ENCODE measurements around the gene SIGLEC11.
"Not testable (repeated sequence)": the region's sequence is repeated elsewhere in the genome, so short reads cannot be mapped to it uniquely, and the experiment has no call there.

SIGLEC11 gene

DNA sequence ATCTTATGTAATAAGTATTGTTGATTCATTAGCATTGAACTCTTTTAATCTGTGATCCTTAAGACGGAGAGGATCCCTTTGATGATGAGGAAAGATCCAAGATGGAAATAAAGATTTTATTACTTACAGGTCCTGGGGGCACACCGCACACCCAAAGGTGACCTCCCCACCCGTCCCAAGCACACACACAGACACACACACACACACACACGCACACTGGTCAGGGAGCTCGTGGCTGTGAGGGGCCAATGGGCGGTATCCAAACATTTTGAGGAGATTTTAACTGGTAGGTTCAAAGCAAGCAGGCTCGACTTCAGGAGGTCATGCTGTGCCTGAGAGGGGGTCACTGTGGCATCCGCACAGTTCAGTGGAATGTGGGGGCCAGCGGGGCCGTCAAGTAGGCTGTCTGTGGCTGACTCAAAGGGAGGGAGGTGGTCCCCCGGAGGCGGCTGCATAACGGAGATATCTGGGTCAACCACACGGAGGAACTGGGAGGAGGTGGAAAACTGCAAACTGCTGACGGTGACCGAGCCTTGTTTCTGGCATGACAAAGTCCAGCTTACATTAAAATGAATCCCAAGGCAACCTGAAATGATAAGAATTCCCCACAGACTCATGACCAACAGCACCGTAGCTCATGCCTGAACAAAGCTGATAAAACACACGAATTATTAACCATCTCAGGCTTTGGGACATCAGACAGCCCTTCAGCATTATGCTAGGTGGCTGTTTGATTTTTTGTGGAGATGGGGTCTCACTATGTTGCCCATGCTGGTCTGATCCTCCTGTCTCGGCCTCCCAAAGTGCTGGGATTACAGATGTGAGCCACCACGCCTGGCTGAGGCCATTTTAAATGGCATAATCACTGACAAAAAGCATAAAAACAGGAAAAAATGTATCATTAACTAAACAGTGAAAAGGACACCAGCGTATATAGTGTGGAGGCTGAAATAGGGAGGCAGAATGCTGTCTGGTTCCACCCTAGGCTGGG, 20.9 kb upstream of the SIGLEC11 start:
- FAIRE-seq, result no peak

DNA sequence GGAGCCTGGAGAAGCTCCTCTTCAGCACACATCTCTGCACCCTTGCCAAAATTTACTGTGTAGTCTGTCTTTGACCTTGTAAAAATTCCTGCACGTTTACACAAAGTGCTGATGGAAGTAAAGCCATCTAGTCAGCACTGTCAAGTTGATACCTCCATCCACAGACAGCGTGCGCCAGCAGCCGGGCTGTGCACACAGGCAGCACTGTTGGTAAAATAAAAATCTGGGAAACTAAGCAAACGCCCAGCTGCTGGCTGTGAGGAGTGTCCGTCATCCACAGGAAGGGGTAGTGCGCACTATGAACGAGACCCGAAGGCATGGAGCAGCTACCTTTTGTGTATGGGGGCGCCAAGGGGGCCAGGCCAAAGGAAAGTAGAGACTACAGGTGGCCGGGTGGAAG, 17.4 kb upstream of the SIGLEC11 start:
- no peak for FAIRE-seq

DNA sequence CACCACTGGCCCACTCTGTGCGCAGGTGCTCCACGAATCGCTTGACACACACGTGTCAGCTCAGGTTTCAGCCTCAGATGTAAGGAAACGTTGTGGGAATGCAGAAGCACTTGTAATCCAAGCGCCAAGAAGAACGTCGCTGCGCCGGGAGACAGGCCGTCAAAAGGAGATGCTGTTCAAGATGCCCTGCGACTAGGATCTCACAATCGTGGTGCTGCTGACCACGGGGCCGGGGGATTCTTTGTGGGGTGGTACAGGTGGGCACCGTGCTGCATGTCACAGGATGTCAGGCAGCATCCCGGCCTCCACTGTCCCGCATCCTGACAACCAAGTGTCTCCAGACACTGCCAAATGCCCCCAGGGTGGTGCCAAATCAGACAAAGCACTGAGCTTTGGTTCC, 16.9 kb upstream of the SIGLEC11 start:
- no peak for FAIRE-seq

DNA sequence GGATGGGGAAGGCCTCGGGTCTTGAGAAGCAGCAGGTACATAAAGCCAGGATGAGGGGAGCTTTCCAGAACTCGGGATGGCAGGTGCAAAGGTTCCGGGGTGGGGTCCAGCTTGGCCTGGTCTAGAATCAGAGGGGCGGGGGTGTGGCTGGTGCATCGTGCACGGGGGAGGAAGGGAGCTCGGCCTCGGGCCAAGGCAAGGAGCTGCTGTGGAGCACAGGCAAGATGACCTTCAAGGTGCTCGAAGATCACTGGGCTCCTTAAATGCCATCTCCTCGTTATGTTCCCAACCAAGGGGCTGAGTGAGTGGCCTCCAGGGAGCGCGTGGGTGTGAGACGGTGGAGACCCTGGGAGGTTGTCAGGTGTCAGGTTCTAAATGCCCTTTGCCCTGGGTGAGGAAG, 16.1 kb upstream of the SIGLEC11 start:
- FAIRE-seq, result no peak

DNA sequence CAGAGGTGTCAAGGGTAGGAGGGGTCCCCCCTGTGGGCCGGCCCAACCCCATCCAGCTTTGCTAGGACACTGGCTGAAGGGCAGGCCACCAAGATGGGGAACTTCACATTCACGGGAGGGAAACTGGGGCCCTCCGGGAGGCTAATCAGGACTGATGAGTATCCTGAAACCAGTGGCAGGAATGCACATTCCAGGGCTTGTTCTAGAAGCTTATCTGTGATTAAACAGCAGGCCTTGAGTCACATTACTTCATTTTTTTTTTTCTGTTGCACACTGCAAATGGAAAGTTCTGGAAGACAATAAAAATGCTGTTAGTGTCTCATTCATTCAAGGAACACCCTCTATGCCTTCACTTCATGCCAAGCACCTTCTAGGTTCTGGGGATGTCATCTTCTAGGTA, 15.5 kb upstream of the SIGLEC11 start:
- FAIRE-seq, result no peak

DNA sequence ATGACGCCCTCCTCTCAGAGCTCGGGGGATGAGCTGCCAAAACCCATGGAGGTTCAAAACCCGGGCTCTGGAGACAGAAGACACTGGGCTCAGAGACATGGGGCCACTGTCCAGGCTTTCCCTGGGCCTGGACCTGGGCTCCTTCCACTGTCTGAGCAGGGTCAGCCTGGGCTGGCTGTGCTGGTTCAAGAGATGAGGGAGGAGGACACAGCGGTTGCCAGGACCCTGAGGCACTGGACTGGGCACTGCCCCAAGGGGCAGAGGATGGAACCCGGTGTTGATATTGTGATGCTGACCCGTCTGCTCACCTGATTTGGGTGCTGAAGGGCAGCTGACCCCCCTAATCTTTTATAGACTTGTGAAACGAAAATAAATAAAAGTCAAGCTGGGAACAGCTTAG, 14.1 kb upstream of the SIGLEC11 start:
- FAIRE-seq, result no peak

DNA sequence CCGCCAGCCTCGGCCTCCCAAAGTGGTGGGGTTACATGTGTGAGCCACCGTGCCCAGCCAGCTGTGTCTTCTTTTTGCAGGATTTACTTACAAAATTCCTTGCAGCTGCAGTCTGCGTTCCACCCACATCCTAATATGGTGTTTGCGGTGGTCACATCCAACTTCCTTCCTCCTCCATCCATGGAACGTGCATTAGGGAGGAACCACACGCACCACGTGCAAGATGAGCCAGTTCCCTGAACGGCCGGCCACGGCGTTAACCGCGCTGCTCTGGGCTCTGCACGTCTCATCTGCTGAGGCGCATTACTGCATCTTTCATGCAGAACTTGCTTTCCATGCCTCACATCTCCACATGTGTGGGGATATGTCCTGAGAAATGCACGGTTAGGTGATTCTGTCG, 13.0 kb upstream of the SIGLEC11 start:
- FAIRE-seq, result no peak

DNA sequence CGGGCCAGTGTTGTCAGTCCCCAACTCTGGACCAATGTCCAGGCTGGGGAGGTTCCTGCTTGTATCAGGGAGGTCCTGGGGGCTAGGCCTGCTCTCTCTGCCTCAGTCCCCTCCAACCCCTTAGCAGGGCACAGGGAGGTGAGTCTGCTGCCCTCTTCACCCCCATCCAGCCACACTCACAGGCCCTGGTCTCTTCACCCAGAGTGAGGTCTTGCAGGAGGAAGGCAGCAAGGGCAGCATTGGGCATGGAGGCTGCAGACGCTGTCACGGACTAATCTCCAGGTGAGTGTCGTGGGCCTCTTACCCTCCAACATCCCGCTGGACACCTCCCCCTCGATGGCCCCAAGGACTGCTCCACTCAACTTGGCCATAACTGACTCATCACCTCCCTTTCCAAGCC, 11.9 kb upstream of the SIGLEC11 start:
- FAIRE-seq, result no peak

DNA sequence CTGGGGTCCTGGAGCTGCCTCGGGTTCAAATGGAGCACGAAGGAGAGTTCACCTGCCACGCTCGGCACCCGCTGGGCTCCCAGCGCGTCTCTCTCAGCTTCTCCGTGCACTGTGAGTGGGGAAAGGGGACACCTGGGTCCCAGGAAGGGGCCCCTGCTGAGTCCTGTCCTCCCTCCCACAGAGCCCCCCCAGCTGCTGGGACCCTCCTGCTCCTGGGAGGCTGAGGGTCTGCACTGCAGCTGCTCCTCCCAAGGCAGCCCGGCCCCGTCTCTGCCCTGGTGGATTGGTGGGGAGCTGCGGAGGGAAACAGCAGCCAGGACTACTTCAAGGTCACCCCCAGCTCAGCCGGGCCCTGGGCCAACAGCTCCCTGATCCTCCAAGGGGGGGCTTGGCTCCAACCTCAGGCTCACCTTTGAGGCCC, 11.0 kb upstream of the SIGLEC11 start:
- no peak for FAIRE-seq

DNA sequence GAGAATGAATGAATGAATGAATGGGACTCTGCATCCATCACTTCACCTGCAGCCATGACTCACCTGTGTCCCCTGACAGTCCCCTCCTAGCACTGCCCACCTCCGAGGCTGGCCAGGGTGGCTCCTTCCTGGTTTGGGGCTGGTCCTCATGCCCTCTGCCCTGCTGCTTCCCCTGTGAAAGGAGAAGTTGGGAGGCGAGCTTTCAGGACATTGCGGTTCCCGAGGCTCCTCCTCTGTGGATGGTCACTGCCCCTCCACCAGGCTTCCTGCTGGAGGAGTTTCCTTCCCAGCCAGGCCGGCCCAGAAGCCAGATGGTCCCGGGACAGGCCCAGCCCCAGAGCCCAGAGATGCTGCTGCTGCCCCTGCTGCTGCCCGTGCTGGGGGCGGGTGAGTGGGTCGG, 8.4 kb upstream of the SIGLEC11 start:
- not testable (repeated sequence) for FAIRE-seq

DNA sequence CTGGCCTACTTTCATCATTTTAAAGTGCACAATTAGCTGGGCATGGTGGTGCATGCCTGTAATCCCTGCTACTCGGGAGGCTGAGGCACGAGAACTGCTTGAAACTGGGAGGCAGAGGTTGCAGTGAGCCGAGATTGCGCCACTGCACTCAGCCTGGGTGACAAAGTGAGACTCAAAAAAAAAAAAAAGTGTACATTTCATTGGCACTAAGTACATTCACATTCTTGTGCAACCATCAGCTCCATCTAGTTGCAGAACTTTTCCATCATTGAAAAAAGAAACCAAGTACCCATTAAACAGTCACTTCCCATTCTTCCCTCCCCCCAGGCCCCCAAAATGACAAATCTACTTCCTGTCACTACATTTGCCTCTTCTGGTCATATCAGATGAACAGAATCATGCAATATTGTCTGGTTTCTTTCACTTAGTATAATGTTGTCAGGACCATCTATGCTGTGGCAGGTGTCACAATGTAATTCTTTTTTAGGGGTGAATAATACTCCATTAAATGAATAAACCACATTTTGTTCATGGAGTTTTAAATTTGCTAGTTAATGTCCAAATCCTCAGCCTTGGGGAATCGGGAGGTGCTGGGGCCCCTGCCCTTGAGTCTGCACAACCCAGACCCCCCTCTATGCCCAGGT, 7.4 kb upstream of the SIGLEC11 start:
- no peak for FAIRE-seq

DNA sequence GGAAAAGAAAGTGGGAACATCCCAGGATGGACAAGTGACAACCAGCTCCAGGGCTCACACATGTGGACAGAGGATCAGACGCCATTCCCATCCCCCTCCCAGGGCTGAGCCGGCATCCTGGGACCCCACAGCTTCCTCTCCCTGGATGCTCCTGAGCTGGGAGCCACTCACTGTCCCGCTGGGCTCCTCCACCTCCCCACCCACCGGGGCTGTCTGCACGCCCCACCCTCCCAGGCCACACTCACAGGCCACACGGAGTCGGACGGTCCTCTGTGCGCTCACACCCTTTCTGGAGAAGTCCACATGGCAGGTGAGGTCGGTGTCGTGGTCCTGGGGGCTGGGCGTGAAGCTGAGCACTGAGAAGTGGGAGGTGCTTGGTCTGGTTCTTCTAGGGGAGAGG, 1.1 kb downstream of the SIGLEC11 start:
- not testable (repeated sequence) for FAIRE-seq

DNA sequence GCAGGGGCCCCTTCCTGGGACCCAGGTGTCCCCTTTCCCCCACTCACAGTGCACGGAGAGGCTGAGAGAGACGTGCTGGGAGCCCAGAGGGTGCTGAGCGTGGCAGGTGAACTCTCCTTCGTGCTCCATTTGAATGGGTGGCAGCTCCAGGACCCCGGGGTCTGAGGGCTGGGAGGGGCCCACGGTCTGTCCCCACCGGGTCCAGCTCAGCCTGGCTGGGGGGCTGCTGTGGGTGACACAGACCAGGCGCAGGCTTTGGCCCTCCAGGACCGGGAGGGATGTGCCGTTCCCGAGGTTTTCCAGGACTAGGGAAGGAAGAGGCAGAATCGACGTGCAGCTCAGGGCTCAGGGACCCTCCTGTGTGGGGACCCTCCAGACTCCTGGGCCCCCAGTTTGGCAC, 2.4 kb downstream of the SIGLEC11 start:
- not testable (repeated sequence) for FAIRE-seq

DNA sequence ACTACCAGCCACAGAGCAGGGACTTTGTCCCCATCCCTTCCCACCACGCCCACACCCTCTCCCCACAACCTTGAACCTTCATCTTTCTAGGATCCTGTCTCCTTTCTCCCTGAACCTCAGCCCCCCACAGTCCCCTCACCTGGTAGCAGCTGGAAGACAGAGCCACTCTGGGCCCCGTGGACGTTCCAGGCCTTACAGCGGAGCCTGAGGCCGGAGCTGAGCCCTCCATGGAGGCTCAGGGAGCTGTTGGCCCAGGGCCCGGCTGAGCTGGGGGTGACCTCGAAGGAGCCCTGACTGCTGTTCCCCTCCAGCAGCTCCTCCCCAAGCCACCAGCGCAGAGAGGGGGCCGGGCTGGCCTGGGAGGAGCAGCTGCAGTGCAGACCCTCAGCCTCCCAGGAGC, 2.8 kb downstream of the SIGLEC11 start:
- FAIRE-seq, result not testable (repeated sequence)

DNA sequence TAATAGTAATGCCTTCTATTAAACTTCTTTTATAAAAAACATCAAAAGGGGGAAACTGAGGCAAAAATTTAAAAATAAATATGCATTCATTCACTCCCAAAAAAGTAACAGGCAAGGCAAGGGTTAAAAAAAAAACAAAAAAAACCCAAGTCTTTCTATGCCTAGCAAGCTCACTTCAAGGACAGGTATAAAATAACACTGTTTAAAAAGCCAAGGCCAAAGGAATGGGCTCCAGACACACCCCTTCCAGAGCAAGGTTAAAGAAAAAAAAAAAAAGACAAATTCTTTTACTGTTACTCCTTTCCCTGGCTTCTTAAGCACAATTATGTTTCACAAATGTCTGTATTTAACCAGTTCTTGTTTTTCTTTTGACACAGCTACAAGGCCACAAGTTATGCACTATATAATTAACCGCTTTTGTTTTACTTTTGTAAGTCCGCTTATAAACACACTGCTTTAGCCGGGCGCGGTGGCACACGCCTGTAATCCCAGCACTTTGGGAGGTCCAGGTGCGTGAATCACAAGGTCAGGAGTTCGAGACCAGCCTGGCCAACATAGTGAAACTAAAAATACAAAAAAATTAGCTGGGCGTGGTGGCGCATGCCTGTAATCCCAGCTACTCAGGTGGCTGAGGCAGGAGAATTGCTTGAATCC, 3.6 kb downstream of the SIGLEC11 start:
- no peak for FAIRE-seq

DNA sequence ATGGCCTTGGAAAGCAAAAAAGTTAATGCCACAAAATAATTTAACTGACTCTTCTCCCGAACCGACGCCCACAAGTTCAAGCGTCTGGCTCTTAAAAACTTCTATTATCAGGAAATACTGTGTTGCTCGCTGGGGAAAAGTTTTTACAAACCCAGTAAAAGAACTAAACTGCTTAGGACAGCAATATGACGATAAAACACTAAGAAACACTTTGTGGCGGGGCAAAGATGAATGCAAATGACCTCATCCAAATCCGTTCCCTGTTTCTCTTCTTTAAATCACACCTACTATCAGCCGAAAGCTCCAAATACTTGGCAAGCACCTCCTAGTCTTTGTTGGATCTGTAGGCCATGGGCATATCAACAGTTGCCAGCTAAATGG, 4.9 kb downstream of the SIGLEC11 start:
- FAIRE-seq, result no peak

DNA sequence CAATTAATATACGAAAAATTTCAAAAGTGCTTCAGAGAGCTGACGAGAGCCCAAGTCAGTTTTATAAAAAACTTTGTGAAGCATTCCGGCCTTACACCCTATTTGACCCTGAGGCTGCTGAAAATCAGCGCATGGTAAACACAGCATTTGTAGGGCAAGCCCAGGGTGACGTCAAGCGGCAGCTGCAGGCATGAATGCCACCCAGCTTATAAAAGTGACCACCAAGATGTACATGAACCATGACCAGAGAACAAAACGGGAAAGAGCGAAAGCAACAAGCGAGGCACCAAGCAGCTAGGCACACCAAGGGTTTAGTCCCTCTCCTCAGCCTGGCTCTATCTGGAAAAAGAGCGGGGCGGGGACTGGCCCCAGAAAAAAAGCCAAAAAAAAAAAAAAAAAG, 6.0 kb downstream of the SIGLEC11 start:
- no peak for FAIRE-seq

DNA sequence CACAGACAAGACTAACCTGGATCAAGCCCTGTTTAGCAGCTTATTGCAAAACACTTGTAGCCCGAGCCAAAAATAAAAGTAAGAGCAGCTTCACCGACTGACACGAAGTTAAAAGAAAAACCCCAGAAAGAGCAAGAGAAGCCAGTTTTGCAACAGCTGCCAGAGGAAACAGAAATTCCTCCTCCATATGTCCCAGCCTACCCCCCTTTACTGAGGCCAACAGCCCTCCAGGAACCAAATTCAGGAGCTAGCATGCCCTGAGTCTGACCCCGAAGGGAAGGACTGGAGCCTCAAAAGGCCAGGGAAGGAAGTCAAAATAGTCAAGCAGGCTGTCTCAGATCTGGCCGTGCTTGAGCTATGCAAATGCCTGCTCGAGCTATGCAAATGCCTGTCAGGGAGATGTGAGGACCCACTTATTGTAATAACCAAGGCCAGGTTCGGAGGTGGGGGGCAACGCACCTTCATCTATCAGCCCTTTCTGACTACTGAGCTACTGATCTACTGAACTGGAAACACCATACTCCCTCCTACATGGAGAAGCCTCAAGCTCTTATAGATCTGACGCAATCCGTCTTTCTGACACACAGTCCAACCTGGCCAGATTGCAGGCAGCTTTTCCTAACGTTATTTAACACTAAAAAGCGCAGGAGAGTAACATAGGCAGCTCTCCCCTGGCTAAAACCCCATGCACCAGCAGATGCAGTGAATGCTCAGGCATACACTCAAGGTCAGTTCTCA, 6.7 kb downstream of the SIGLEC11 start:
- no peak for FAIRE-seq

DNA sequence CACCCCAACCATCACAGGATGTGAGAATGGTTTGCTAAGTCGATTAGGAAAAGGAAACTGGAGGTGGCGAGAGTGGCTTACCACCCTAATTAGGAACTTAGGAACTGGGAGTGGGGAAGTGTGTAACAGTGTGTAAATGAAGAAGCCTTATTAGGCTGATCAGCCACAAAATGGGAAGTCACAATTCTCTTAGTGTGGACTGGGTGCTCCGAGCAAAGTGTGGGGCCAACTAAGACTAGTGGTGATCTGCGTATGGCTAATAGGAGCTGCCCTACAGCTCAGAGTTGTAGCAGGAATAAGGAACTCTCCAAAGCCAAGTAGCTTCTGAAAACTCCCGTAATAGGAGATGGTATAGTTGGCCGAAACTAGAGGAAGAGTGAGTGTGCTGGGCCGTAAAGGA, 7.6 kb downstream of the SIGLEC11 start:
- no peak for FAIRE-seq

DNA sequence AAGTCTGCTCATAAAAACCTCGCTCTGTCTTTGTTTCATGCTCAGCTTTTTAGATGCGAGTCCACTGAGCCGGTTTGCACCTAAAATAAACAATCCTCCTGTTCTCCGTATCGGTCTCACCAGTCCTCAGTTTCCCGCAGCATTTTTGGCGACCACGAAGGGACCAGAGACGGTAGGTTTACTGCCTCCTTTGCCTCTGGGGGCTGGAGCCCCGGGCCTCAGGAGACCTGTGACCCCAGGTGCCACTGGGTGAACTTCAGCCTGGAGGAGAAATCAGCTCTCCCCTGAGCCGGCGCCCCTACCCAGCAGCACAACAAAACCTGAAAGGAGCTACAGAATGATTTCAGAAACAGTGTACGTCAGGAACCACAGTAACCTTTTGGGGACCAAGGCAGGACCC, 8.1 kb downstream of the SIGLEC11 start:
- FAIRE-seq, result no peak

DNA sequence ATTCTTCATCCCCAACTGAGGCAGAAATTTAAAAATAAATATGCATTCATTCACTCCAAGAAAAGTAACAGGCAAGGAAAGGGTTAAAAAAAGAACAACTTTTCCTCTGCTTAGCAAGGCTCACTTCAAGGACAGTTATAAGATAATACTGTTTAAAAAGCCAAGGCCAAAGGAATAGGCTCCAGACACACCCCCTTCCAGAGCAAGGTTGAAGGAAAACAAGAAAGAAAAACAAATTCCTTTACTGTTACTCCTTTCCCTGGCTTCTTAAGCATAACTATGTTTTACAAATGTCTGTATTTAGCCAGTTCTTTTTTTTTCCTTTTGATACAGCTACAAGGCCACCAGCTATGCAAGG, 8.5 kb downstream of the SIGLEC11 start:
- no peak for FAIRE-seq

DNA sequence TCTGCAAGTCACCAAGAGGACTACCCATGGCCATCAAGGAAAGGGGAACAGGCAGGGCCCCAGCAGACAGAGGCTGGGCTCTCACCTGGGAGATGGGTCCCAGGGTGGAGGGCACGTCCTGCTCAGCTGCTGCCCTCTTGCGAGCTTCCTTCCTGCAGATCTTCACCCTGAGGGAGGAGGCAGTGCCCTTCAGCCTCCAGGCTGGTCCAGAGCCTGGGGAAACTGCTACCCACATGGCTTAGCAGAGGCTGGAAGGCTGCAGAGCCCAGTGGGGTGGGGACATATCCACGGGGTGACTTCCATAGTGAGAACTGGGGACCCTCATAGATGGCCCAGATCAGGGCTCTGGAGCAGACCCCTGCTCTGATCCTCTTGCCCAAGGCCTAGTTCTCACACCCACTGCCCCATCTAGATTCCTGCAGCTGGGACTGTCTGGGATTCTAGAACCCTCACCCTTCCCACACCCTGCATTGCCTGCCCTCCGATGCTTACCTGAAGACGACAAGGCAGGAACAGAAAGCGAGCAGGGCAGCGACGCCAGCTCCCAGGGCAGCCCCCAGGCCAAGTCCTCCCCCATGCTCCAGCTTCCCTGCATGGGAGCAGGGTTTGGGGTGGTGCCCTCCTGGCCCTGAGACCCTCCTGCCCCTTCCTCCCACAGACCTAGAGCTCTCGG, 9.0 kb downstream of the SIGLEC11 start:
- FAIRE-seq, result no peak
